HL-60/S4 treated with phorbol 12-myristate 13-acetate at 8.2 ng/mL for 4 days and 3 days (cell line): ENCODE measurements around the gene SLC4A1AP.

Source experiments
- in situ Hi-C: fragments of 300-500 bp; cut with MboI; formaldehyde crosslinking; loops from 2 replicates; pipeline ENCODE4 v1.15.0; 2022; ENCODE audit warnings: low sequenced_read_pairs

Gene SLC4A1AP

GRCh38 chr2:27716301-27717069, 52.8 kb downstream of the SLC4A1AP start:
- in situ Hi-C loops: no loop called here

GRCh38 chr2:27717070-27717795, 53.5 kb downstream of the SLC4A1AP start:
- in situ Hi-C loops: no loop called here

- in situ Hi-C loops: no loop called here
Observed at GRCh38 chr2:27720004-27720551, 56.4 kb downstream of the SLC4A1AP start.

- in situ Hi-C loops: no loop called here
Observed at GRCh38 chr2:27721335-27721734, 57.6 kb downstream of the SLC4A1AP start.

GRCh38 chr2:27721884-27722485, 58.3 kb downstream of the SLC4A1AP start:
- in situ Hi-C loops: no loop called here

- in situ Hi-C loops: no loop called here
Observed at GRCh38 chr2:27723372-27724144, 59.9 kb downstream of the SLC4A1AP start.

- in situ Hi-C loops: no loop called here
Observed at GRCh38 chr2:27724191-27724590, 60.5 kb downstream of the SLC4A1AP start.

GRCh38 chr2:27724905-27725701, 61.4 kb downstream of the SLC4A1AP start:
- in situ Hi-C loops: no loop called here

GRCh38 chr2:27727257-27727656, 63.6 kb downstream of the SLC4A1AP start:
- in situ Hi-C loops: no loop called here

GRCh38 chr2:27728081-27728858, 64.6 kb downstream of the SLC4A1AP start:
- in situ Hi-C loops: no loop called here

- in situ Hi-C loops: no loop called here
Observed at GRCh38 chr2:27729198-27729597, 65.5 kb downstream of the SLC4A1AP start.

GRCh38 chr2:27729614-27730013, 65.9 kb downstream of the SLC4A1AP start:
- in situ Hi-C loops: no loop called here

GRCh38 chr2:27730261-27730662, 66.6 kb downstream of the SLC4A1AP start:
- in situ Hi-C loops: no loop called here

- in situ Hi-C loops: no loop called here
Observed at GRCh38 chr2:27730980-27731691, 67.4 kb downstream of the SLC4A1AP start.

- in situ Hi-C loops: no loop called here
Observed at GRCh38 chr2:27734305-27734704, 70.6 kb downstream of the SLC4A1AP start.

- in situ Hi-C loops: no loop called here
Observed at GRCh38 chr2:27735263-27735904, 71.7 kb downstream of the SLC4A1AP start.

- in situ Hi-C loops: no loop called here
Observed at GRCh38 chr2:27736031-27736889, 72.6 kb downstream of the SLC4A1AP start.
